Activated naive CD8-positive, alpha-beta T cell (primary cell): ENCODE measurements around the gene CGREF1.

Experiments used
- H3K27ac Mint-ChIP-seq: one replicate; pipeline ENCODE4 v1.8.0; 2021; ENCODE audit warnings: mixed read lengths
- H3K27me3 Mint-ChIP-seq: one replicate; pipeline ENCODE4 v1.8.0; 2021; ENCODE audit warnings: mixed read lengths
- H3K36me3 Mint-ChIP-seq: one replicate; pipeline ENCODE4 v1.8.0; 2021; ENCODE audit warnings: mixed read lengths
- H3K4me1 Mint-ChIP-seq: one replicate; pipeline ENCODE4 v1.8.0; 2021; ENCODE audit warnings: low read depth, mixed read lengths
- H3K4me3 Mint-ChIP-seq: one replicate; pipeline ENCODE4 v1.8.0; 2021; ENCODE audit warnings: mild to moderate bottlenecking, mixed read lengths
- H3K9me3 Mint-ChIP-seq: one replicate; pipeline ENCODE4 v1.8.0; 2021; ENCODE audit warnings: low read depth, mixed read lengths

CGREF1 gene

GRCh38 chr2:27118525-27119329, at the start of gene CGREF1:
Gene CGREF1, minus strand, starts transcription at chr2:27119128. Its CDS starts 14,762 bp downstream, at chr2:27104366.
- H3K4me3 Mint-ChIP-seq, result peak within 1 kb of the TSS; percentile 88
- H3K27ac Mint-ChIP-seq, result peak within 1 kb of the TSS; percentile 88
- H3K4me1 Mint-ChIP-seq, result peaks cover 14% of the 10 kb centered on the region
- H3K36me3 Mint-ChIP-seq, result peaks cover 4% of the 10 kb centered on the region
- peaks cover 13% of the 10 kb centered on the region for H3K27me3 Mint-ChIP-seq
- H3K9me3 Mint-ChIP-seq, result no peaks in the 10 kb centered on the region

- no peaks in the 10 kb centered on the region for H3K36me3 Mint-ChIP-seq
- H3K27me3 Mint-ChIP-seq, result no peaks in the 10 kb centered on the region
- H3K27ac Mint-ChIP-seq, result no peak overlapping the region
- H3K9me3 Mint-ChIP-seq, result no peaks in the 10 kb centered on the region
- peaks cover 2% of the 10 kb centered on the region for H3K4me1 Mint-ChIP-seq
- H3K4me3 Mint-ChIP-seq, result no peak overlapping the region
Observed at GRCh38 chr2:27164960-27165763, 46.2 kb upstream of the CGREF1 start.

GRCh38 chr2:27162151-27163121, 43.5 kb upstream of the CGREF1 start:
- no peak overlapping the region for H3K4me3 Mint-ChIP-seq
- no peaks in the 10 kb centered on the region for H3K4me1 Mint-ChIP-seq
- no peaks in the 10 kb centered on the region for H3K27me3 Mint-ChIP-seq
- no peak overlapping the region for H3K27ac Mint-ChIP-seq
- H3K36me3 Mint-ChIP-seq, result no peaks in the 10 kb centered on the region
- no peaks in the 10 kb centered on the region for H3K9me3 Mint-ChIP-seq

GRCh38 chr2:27160191-27160590, 41.3 kb upstream of the CGREF1 start:
- no peaks in the 10 kb centered on the region for H3K27me3 Mint-ChIP-seq

GRCh38 chr2:27159271-27159670, 40.3 kb upstream of the CGREF1 start:
- Mint-ChIP-seq H3K27ac (no peak overlapping the region), H3K4me1 (no peaks in the 10 kb centered on the region), H3K9me3 (no peaks in the 10 kb centered on the region), H3K36me3 (no peaks in the 10 kb centered on the region), H3K4me3 (no peak overlapping the region), H3K27me3 (no peaks in the 10 kb centered on the region)

More at GRCh38 chr2:27160191-27160590, 41.3 kb upstream of the CGREF1 start:
- H3K4me3 Mint-ChIP-seq, result no peak overlapping the region
- H3K27ac Mint-ChIP-seq, result no peak overlapping the region
- H3K4me1 Mint-ChIP-seq, result no peaks in the 10 kb centered on the region
- no peaks in the 10 kb centered on the region for H3K9me3 Mint-ChIP-seq
- no peaks in the 10 kb centered on the region for H3K36me3 Mint-ChIP-seq

GRCh38 chr2:27158468-27158867, 39.5 kb upstream of the CGREF1 start:
- no peak overlapping the region for H3K27ac Mint-ChIP-seq
- H3K9me3 Mint-ChIP-seq, result no peaks in the 10 kb centered on the region
- H3K4me3 Mint-ChIP-seq, result no peak overlapping the region
- H3K4me1 Mint-ChIP-seq, result no peaks in the 10 kb centered on the region
- no peaks in the 10 kb centered on the region for H3K27me3 Mint-ChIP-seq
- no peaks in the 10 kb centered on the region for H3K36me3 Mint-ChIP-seq

- Mint-ChIP-seq H3K27ac (no peak overlapping the region), H3K4me1 (no peaks in the 10 kb centered on the region), H3K36me3 (no peaks in the 10 kb centered on the region), H3K9me3 (no peaks in the 10 kb centered on the region), H3K4me3 (no peak overlapping the region), H3K27me3 (no peaks in the 10 kb centered on the region)
Observed at GRCh38 chr2:27155069-27155520, 36.2 kb upstream of the CGREF1 start.

GRCh38 chr2:27154488-27154887, 35.6 kb upstream of the CGREF1 start:
- no peaks in the 10 kb centered on the region for H3K9me3 Mint-ChIP-seq
- H3K27me3 Mint-ChIP-seq, result no peaks in the 10 kb centered on the region
- H3K4me3 Mint-ChIP-seq, result no peak overlapping the region
- no peaks in the 10 kb centered on the region for H3K36me3 Mint-ChIP-seq
- no peaks in the 10 kb centered on the region for H3K4me1 Mint-ChIP-seq
- H3K27ac Mint-ChIP-seq, result no peak overlapping the region

- H3K4me3 Mint-ChIP-seq, result no peak overlapping the region
- H3K9me3 Mint-ChIP-seq, result no peaks in the 10 kb centered on the region
- H3K36me3 Mint-ChIP-seq, result no peaks in the 10 kb centered on the region
- no peak overlapping the region for H3K27ac Mint-ChIP-seq
- H3K27me3 Mint-ChIP-seq, result peaks cover 2% of the 10 kb centered on the region
- no peaks in the 10 kb centered on the region for H3K4me1 Mint-ChIP-seq
Observed at GRCh38 chr2:27152796-27153464, 34.0 kb upstream of the CGREF1 start.

GRCh38 chr2:27152102-27152795, 33.3 kb upstream of the CGREF1 start:
- Mint-ChIP-seq H3K9me3 (no peaks in the 10 kb centered on the region), H3K27me3 (peaks cover 2% of the 10 kb centered on the region)

GRCh38 chr2:27150639-27151230, 31.8 kb upstream of the CGREF1 start:
- Mint-ChIP-seq H3K4me3 (no peak overlapping the region), H3K27me3 (peaks cover 2% of the 10 kb centered on the region), H3K4me1 (no peaks in the 10 kb centered on the region), H3K36me3 (no peaks in the 10 kb centered on the region), H3K9me3 (no peaks in the 10 kb centered on the region), H3K27ac (no peak overlapping the region)

More at GRCh38 chr2:27152102-27152795, 33.3 kb upstream of the CGREF1 start:
- Mint-ChIP-seq H3K36me3 (no peaks in the 10 kb centered on the region), H3K4me3 (no peak overlapping the region), H3K4me1 (no peaks in the 10 kb centered on the region), H3K27ac (no peak overlapping the region)

GRCh38 chr2:27149570-27150405, 30.9 kb upstream of the CGREF1 start:
- H3K9me3 Mint-ChIP-seq, result no peaks in the 10 kb centered on the region
- H3K27me3 Mint-ChIP-seq, result peaks cover 2% of the 10 kb centered on the region
- no peak overlapping the region for H3K4me3 Mint-ChIP-seq

More at GRCh38 chr2:27149570-27150405, 30.9 kb upstream of the CGREF1 start:
- Mint-ChIP-seq H3K36me3 (no peaks in the 10 kb centered on the region), H3K27ac (no peak overlapping the region), H3K4me1 (no peaks in the 10 kb centered on the region)
